NOMO-1 (cell line): Measurements from ENCODE around the gene THADA.

Experiments used
- DNase-seq, 2 experiments: peaks; one replicate each; lab custom pipeline; 2025; ENCODE audit not compliant: unreplicated experiment in 2 of 2; lab: John Stamatoyannopoulos, UW

Gene THADA

GRCh38 chr2:43268066-43268953, 327.5 kb downstream of the THADA start:
- DNase-seq, result no peak

GRCh38 chr2:43267381-43267780, 328.5 kb downstream of the THADA start:
- DNase-seq, result no peak

- peak in 1 of 2 experiments; percentile 12 for DNase-seq
Measured at GRCh38 chr2:43266711-43267111, 329.1 kb downstream of the THADA start.

GRCh38 chr2:43265421-43265820, 330.4 kb downstream of the THADA start:
- DNase-seq, result no peak

GRCh38 chr2:43265001-43265400, 330.8 kb downstream of the THADA start:
- DNase-seq, result no peak

- no peak for DNase-seq
Measured at GRCh38 chr2:43262951-43263350, 332.9 kb downstream of the THADA start.

- DNase-seq, result no peak
Measured at GRCh38 chr2:43262239-43262638, 333.6 kb downstream of the THADA start.

- DNase-seq, result no peak
Measured at GRCh38 chr2:43259512-43259911, 336.3 kb downstream of the THADA start.

GRCh38 chr2:43258547-43259156, 337.2 kb downstream of the THADA start:
- DNase-seq, result no peak

- DNase-seq, result no peak
Measured at GRCh38 chr2:43255296-43255910, 340.4 kb downstream of the THADA start.

- no peak for DNase-seq
Measured at GRCh38 chr2:43254331-43254730, 341.5 kb downstream of the THADA start.

GRCh38 chr2:43251171-43251731, 344.6 kb downstream of the THADA start:
- no peak for DNase-seq

GRCh38 chr2:43250015-43250414, 345.8 kb downstream of the THADA start:
- DNase-seq, result no peak

- DNase-seq, result no peak
Measured at GRCh38 chr2:43248621-43249020, 347.2 kb downstream of the THADA start.

GRCh38 chr2:43246641-43247040, 349.2 kb downstream of the THADA start:
- DNase-seq, result no peak

- no peak for DNase-seq
Measured at GRCh38 chr2:43241558-43241957, 354.3 kb downstream of the THADA start.

- DNase-seq, result no peak
Measured at GRCh38 chr2:43240766-43241150, 355.1 kb downstream of the THADA start.

- peak; percentile 51 to 78 for DNase-seq
Measured at GRCh38 chr2:43239981-43240765, 355.7 kb downstream of the THADA start.

GRCh38 chr2:43238813-43239212, 357.0 kb downstream of the THADA start:
- DNase-seq, result no peak

GRCh38 chr2:43238176-43238575, 357.7 kb downstream of the THADA start:
- DNase-seq, result no peak
